ENCODE data around the gene MYOG.

MYOG gene

DNA sequence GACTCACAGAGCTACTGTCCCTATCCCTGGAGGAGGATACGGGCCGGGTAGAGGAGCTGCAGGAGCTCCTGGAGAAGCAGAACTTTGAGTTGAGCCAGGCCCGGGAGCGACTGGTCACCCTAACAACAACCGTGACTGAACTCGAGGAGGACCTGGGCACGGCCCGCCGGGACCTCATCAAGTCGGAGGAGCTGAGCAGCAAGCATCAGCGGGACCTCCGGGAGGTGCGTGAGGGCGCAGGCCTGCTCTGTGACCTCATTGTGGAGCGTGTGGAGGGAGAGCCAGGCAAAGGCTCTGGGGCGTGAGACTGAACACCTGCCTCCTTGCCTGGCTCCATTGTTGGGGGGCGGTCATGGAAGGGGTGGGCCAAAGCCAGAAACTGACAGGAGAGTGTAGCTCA lies 40.5 kb downstream of the MYOG start:
- DNase-seq = no peak

GRCh38 chr1:203044546-203045250 lies 41.1 kb downstream of the MYOG start:
- no peak for DNase-seq

DNA sequence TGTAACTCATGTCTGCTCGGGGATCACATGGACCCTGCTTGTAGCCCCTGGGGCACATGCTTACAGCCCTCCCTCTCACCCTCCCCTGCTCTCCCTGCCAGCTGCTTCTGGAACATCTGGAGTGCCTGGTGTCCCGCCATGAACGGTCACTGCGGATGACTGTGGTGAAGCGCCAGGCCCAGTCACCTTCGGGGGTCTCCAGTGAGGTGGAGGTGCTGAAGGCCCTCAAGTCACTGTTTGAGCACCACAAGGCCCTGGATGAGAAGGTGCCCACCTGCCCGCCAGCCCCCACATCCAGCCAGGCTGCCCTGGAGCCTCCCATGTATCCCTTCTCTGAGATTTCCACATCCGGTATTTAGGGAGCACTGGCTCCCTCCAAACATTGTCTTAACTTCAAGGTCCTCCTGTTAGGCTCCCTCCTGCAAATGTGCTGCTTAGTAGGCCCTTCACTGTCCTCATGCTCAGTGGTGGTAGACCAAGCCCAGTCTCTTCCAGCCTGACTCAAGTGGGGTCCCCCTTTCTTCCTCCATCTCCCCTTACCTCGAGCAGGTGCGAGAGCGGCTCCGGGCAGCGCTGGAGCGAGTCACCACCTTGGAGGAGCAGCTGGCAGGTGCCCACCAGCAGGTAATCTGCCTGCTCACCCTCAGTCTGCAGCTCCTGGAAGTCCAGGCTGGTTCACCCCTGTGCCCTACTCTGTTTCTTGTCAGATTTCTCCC lies 41.8 kb downstream of the MYOG start:
- no peak for DNase-seq

DNA sequence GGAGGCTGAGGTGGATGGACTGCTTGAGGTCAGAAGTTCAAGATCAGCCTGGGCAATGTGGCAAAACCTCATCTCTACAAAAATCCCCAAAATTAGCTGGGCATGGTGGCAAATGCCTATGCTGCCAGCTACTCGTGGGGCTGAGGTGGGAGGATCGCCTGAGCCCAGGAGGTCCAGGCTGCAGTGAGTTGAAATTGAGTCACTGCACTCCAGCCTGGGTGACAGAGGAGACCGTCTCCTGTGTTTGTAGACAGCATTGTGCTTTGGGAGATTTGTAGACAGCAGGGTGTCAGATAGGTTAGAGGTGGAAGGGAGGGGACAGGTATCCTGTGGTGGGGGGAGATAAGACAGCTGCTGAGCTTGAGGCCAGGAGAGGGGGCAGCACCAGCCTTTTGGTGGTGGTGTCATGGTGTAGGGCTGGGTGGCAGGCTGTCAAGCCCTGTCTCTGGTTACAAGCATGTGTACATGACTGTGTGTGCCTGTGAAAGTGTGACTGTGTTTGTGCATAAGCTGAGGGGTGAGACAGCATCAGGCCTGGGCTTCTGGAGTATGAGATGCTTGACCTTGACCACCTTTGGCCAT lies 44.4 kb downstream of the MYOG start:
- no peak for DNase-seq

DNA sequence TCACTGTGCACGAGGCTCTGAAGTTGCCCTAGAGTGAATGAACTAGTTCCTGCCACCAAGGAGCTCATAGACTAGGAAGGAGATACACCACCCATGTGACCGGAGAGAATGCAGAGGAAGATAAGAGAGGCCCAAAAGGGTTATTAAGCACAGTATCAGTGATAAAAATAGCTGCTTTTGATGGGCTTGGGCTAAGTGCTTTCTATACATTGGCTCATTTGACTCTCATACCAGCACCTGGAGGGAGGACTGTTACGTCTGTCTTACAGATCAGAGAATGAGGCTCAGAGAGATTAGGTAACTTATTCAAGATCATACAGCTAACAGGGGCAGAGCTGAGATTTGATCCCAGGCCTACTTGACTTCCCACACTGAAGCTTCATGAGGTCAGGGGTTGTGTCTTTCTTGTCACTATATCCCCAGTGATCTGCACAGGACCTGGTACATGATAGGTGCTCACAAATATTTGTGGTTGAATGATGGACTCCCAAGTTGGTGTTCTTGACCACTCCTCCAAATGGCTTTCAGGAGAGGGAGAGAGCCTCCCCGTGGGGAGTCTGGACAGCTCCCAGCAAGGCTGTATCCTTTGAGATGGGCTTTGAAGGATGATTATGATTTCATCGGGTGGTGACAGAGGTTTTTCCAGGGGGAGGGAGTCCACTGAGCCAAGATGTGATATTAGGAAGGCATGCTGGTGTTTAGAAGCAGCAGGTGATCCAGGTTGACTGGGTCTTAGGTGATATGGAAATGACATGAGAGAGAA lies 45.1 kb downstream of the MYOG start:
- no peak for DNase-seq

GRCh38 chr1:203039609-203040512 lies 46.0 kb downstream of the MYOG start:
- no peak for DNase-seq

DNA sequence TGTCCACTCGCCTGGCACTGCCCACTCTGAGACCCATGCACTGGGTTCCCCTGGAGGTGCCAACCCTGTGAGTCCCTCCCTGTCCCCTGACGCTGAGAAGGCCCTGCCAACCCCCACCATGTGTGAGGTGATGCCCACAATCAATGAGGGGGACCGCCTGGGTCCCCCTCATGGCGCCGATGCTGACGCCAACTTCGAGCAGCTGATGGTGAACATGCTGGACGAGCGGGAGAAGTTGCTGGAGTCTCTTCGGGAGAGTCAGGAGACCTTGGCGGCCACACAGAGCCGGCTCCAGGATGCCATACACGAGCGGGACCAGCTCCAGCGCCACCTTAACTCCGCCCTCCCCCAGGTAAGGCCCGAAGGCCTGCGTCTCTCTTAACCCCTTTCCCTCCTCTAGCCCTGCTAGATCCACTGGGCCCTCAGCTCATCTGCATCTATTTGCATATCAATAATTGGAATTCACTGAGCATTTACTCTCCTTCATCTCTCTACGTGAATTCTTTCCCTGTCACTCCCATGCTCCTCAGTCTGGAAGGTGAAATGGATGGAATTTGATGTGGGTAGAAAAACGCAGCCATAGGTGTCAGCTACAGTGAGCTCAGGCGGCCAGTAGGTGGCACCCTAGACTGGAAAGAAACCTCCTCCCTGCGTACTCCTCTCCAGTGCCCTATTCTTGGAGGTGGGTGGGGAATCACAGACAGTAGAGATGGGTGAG lies 46.8 kb downstream of the MYOG start:
- peak; percentile 58 to 68 for DNase-seq

DNA sequence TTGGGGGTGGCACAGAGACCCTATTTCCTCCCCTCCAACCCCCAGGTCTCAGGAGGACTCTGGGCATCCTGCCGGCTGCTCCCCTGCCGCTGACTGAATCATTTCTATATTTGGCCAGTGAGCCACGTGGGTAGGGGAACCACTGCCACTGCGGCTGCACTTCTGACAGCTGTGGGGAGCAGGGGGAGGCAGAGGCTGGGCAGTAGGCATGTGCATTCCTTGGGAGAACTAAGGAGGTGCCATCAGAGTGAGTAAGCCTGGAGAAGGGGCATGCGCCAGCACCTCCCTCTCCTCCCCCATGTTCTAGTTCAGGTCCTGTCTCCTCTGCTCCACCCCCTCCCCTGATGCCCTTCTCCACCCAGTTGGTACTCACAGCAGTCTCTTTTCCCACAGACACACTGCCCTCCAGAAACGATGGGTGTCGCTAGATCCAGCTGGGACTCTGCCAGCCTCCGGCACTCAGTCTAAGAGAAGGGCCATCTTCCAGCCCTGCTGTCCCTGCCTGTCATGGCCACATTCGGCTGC lies 47.5 kb downstream of the MYOG start:
- no peak for DNase-seq

DNA sequence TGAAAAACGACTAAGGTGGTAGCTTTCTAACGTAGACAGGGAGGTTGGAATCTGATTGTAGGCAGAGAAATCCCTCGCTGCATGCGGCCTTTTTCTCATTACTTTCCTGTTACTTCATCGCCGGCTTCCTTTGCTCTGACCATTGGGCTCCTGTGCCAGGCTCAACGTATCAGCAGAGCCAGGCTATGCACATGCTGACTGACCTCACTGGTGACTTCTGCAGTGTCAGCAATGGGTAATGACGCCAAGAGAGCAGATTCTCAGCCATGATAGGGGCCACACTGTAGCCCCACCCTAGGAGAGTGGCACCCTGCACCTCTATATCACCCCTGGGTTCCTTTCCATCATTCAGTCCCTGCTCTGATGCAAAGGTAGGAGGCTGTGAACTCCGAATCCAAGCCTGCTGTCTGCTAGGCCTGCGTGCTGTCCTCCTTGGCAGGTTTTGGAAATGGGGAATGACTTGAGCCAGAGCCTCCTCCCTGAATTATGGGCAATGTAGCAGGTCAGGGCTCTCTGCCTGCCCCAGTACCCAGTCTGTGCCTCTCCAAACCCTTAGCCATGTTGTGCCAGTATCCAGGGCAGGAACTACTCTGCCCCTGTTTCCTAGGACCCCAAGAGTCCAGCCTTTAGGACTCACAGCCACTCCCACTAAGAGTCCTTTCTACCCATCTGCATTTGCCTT lies 48.2 kb downstream of the MYOG start:
- no peak for DNase-seq

DNA sequence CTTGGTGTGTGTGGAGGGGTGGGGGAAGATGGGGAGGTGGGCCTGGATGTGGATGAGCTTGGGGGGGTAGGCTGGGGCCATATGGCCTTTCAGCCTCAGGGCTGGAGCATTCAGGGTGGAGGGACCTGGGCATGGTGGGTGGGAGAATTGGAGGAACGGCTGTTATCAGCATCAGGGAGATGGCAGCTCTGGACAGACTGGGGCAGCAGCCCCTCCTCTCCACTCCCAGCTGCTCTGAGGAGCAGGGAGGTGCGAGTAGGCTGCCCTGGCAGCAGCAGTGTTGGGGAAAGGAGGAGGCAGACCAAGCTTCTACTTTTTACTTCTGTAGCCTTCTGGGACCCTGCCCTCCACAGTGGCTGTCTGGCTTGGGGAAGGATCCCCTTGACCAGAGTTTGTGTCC lies 49.3 kb downstream of the MYOG start:
- no peak for DNase-seq

DNA sequence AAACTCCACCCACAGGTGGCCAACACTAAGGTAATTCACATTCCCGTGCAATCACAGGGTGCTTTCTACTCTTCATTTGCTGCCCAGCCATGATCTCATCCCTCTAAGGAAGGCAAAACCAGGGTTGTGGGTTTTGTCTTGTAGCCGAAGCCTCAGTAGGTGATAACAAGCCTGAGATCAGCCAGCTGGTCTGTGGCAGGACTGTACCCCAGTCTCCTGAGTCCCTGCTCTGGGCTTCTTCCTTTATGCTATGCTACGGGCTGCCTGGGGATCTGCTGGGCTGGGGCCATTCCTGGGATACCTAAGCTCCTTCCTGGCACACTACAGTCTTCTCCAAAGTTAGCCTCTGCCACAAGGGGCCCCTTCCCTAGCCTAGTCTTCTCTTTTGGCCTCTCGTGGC lies 49.7 kb downstream of the MYOG start:
- DNase-seq = no peak

DNA sequence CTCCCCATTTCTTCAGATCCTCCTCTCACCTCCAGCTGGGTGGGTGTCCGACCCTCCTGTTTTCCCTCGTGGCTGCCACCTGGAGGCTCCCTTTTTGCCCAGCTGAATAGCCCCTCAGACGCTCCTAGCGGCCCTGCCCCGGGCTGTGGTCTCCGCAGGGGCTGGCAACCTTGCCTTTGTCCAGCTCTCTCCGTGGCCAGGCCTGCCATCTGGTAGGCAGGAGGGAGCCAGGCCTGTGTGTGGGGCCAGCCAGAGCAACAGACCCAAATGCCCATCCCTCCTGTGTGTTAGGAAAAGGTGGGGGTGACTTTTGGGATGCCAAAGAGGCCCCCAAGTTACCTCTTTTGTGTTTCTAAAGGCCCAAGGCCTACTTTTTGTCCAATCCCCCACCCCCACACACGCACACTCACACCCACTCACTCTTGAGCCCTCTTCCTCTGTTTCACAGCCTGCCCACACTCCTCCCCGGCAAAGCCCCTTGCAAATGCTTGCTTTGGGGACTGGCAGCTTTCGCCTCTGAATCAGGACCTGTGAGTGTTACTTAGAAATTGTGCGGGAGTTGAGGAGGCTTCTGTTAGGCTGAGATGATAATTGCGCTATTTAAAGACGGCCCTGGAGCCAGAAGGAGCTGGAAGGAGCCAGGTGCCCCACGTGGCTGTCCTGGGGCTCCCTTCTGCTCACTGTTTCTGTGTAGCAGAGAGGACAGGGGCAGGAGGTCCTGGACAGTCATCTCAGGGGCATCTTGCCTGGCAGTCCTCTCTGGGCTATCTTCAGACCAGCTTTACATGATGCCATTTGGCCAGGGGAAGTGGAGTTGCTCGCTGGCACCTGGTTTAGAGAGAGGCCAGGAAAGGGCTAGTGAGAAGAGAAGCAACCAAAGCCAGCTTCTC lies 50.5 kb downstream of the MYOG start:
- DNase-seq = no peak

DNA sequence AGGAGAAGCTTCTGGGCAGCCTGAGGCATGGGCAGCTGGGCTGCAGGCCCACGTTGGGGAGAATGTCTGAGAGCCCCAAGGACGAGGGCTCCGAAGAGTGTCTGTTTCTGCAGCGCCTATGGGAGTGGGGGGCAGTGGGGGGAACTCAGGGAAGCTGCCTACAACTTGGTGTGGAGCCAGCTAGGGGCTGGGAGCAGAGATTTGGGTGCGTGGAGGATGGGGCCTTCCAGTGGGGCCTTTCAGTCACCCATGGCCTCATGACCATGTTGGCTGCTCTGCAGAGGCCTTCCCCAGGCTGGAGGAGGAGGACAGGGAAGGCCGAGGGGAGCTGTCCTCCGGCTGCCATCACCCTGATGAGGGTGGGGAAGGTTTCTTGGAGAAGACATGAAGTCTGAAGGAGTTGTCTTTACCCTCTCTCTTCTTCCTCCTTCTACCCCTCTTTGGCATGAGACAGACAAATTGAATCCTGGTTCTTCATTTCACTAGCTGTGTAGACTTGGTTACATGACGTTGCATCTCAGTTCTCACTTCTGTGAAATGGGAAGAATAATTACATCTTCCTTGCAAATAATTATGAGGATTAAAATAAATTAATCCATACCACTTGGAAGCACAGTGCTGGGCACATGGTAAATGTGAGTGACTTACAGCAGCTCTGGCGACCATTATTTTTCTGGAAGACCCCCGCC lies 51.2 kb downstream of the MYOG start:
- DNase-seq = no peak

DNA sequence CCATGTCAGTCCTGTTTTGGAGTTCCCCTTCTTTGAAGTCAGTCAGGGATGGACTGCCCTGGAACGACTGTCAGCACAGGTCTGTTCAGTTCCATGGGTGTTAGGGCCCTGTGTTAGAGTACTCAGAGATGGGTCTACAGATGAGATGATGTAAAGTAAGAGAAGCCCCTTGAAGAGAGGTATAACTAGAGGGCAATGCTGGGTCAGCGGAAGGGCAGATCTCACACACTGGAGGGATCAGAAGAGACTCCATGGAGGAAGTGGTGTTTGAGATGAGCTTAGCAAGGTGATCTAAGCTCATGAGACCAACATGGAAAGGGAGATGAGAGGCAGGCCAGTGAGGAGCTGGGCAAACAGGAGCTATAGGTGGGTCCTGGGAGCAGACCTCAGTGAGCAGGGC lies 51.9 kb downstream of the MYOG start:
- DNase-seq = no peak

GRCh38 chr1:203033287-203033686 lies 52.5 kb downstream of the MYOG start:
- no peak for DNase-seq
